KBM-7 (cell line): Measurements from ENCODE around the gene IQSEC2.
A peak's percentile ranks its signal among the peaks of the same experiment; 100 is the strongest.

ENCODE experiments used
- DNase-seq: peaks from one replicate; pipeline ENCODE4 v3.0.0-alpha.2; 2015
- in situ Hi-C: fragments of 300-500 bp; cut with MboI; formaldehyde crosslinking; loops from 2 replicates; pipeline ENCODE4 v1.14.3; 2020; ENCODE audit warnings: low sequenced_read_pairs, low pct_unique_long_range_greater_than_20kb, mixed read lengths

IQSEC2 gene

GRCh38 chrX:53254570-53255461 is 26.6 kb downstream of the IQSEC2 start:
- DNase-seq: no peak
- in situ Hi-C loops: no loop called here

GRCh38 chrX:53253293-53254020 is 27.9 kb downstream of the IQSEC2 start:
- in situ Hi-C loops: no loop called here
- DNase-seq: no peak

- in situ Hi-C loops: no loop called here
- no peak for DNase-seq
Observed at GRCh38 chrX:53251307-53251706, 30.1 kb downstream of the IQSEC2 start.

- DNase-seq: no peak
- in situ Hi-C loops: no loop called here
Observed at GRCh38 chrX:53250556-53250955, 30.8 kb downstream of the IQSEC2 start.

- DNase-seq: no peak
- in situ Hi-C loops: no loop called here
Observed at GRCh38 chrX:53249408-53250042, 31.9 kb downstream of the IQSEC2 start.

- DNase-seq: no peak
- in situ Hi-C loops: no loop called here
Observed at GRCh38 chrX:53247928-53248327, 33.5 kb downstream of the IQSEC2 start.

- DNase-seq: no peak
- in situ Hi-C loops: no loop called here
Observed at GRCh38 chrX:53246231-53246630, 35.2 kb downstream of the IQSEC2 start.

- in situ Hi-C loops: no loop called here
- DNase-seq: no peak
Observed at GRCh38 chrX:53244610-53245009, 36.8 kb downstream of the IQSEC2 start.

GRCh38 chrX:53242310-53242709 is 39.1 kb downstream of the IQSEC2 start:
- in situ Hi-C loops: no loop called here
- DNase-seq: no peak

GRCh38 chrX:53241558-53241957 is 39.8 kb downstream of the IQSEC2 start:
- peak; percentile 59 for DNase-seq
- in situ Hi-C loops: no loop called here

- in situ Hi-C loops: no loop called here
- peak; percentile 42 for DNase-seq
Observed at GRCh38 chrX:53239474-53239873, 41.9 kb downstream of the IQSEC2 start.

GRCh38 chrX:53237056-53237455 is 44.3 kb downstream of the IQSEC2 start:
- DNase-seq: no peak
- in situ Hi-C loops: no loop called here

GRCh38 chrX:53236025-53236679 is 45.2 kb downstream of the IQSEC2 start:
- DNase-seq: no peak
- in situ Hi-C loops: no loop called here

- DNase-seq: no peak
- in situ Hi-C loops: no loop called here
Observed at GRCh38 chrX:53235566-53235965, 45.8 kb downstream of the IQSEC2 start.

GRCh38 chrX:53234484-53234883 is 46.9 kb downstream of the IQSEC2 start:
- in situ Hi-C loops: no loop called here
- no peak for DNase-seq

- DNase-seq: no peak
- in situ Hi-C loops: no loop called here
Observed at GRCh38 chrX:53233536-53233935, 47.8 kb downstream of the IQSEC2 start.

GRCh38 chrX:53230116-53230515 is 51.3 kb downstream of the IQSEC2 start:
- in situ Hi-C loops: no loop called here

GRCh38 chrX:53227224-53227765 is 54.1 kb downstream of the IQSEC2 start:
- in situ Hi-C loops: no loop called here
- DNase-seq: peak; percentile 37

More at GRCh38 chrX:53230116-53230515, 51.3 kb downstream of the IQSEC2 start:
- DNase-seq: no peak
